RCC 7860 (cell line): ENCODE measurements around the gene NLGN1.
"Not testable (repeated sequence)": the region's sequence is repeated elsewhere in the genome, so short reads cannot be mapped to it uniquely, and the experiment has no call there.

Source experiments
- DNase-seq: peaks from one replicate; pipeline ENCODE4 v3.0.0-alpha.2; 2015; ENCODE audit warnings: low spot score
- FAIRE-seq: peaks from 2 replicates; lab custom pipeline; 2012; peaks lifted over from hg19 to GRCh38; lab: Jason Lieb, UNC

The NLGN1 gene

GRCh38 chr3:173429076-173429475 lies 31.5 kb downstream of the NLGN1 start:
- no peak for FAIRE-seq

DNA sequence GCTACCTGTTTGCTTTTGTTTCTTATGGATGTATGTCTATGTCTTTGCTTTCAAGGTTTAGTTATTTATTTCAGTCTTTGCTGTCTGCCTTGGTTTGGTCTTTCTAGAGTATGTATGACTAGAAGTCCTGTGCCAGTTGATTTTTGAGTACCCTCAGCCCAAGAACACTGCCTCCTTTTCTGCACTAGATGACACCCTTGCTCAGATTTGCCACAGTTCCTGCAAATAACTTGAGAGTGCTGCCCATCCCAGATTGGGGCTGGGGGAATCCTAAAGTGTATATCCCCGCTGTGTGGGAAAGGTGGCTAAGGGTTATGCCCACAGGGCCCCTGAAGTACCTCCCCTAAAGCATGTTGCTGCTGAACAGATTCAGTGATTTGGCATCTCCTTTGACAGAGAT lies 32.0 kb downstream of the NLGN1 start:
- FAIRE-seq = no peak
- no peak for DNase-seq

More at GRCh38 chr3:173429076-173429475, 31.5 kb downstream of the NLGN1 start:
- no peak for DNase-seq

DNA sequence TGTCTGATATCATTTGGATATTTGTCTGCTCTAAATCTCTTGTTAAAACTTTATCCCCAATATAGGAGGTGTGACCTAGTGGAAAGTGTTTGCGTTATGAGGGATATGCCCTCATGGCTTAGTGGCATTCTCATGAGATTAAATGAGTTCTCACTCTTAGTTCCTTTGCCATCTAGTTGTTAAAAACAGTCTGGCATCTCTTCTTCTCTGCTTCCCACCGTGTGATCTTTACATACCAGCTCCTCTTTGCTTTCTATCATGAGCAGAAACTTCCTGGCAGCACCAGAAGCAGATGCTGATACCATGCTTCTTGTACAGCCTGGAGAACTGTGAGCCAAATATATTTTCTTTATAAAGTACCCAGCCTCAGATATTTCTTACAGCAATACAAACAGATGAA lies 33.0 kb downstream of the NLGN1 start:
- no peak for FAIRE-seq
- DNase-seq = no peak

GRCh38 chr3:173439004-173439403 lies 41.5 kb downstream of the NLGN1 start:
- FAIRE-seq (no peak), DNase-seq (no peak)

- DNase-seq = no peak
- FAIRE-seq = no peak
Observed at GRCh38 chr3:173440514-173440913, 43.0 kb downstream of the NLGN1 start.

DNA sequence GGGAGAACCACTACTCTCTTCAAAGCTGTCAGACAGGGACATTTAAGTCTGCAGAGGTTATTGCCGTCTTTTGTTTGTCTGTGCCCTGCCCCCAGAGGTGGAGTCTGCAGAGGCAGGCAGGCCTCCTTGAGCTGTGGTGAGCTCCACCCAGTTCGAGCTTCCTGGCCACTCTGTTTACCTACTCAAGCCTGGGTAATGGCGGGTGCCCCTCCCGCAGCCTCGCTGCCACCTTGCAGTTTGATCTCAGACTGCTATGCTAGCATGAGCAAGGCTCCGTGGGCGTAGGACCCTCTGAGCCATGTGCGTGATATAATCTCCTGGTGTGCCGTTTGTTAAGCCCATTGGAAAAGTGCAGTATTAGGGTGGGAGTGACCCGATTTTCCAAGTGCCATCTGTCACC lies 54.0 kb downstream of the NLGN1 start:
- DNase-seq, FAIRE-seq: not testable (repeated sequence)

- no peak for FAIRE-seq
- DNase-seq = no peak
Observed at GRCh38 chr3:173463250-173463649, 65.7 kb downstream of the NLGN1 start.

- FAIRE-seq = no peak
- DNase-seq = peak; percentile 35
Observed at GRCh38 chr3:173465112-173465511, 67.6 kb downstream of the NLGN1 start.

GRCh38 chr3:173465898-173466678 lies 68.5 kb downstream of the NLGN1 start:
- FAIRE-seq = no peak

GRCh38 chr3:173467501-173467900 lies 70.0 kb downstream of the NLGN1 start:
- no peak for DNase-seq
- no peak for FAIRE-seq

More at GRCh38 chr3:173465898-173466678, 68.5 kb downstream of the NLGN1 start:
- no peak for DNase-seq

DNA sequence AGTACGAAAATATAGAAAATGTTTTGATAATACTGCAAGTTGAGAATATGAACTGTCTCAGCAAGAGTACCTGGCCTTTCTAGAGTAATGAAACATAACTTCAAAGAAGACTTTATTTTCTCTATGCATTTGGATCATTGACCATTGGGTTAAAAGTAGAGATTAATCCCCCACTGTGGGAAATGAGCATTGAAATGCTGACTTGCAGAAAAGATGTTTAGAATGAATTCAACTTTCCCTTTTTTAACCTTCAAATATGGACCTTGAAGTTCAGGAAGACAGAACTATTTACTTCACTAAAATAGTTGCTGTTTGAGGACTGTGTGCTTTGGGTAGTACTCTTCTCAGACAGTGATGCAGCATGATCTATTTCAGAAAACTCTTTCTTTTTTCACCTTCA lies 75.7 kb downstream of the NLGN1 start:
- DNase-seq (no peak), FAIRE-seq (no peak)

GRCh38 chr3:173479301-173479700 lies 81.8 kb downstream of the NLGN1 start:
- DNase-seq (no peak), FAIRE-seq (no peak)

- no peak for DNase-seq
- FAIRE-seq = no peak
Observed at GRCh38 chr3:173501931-173502489, 104.5 kb downstream of the NLGN1 start.

GRCh38 chr3:173502983-173503568 lies 105.5 kb downstream of the NLGN1 start:
- no peak for FAIRE-seq
- DNase-seq = no peak

GRCh38 chr3:173510565-173510964 lies 113.0 kb downstream of the NLGN1 start:
- no peak for DNase-seq
- no peak for FAIRE-seq

DNA sequence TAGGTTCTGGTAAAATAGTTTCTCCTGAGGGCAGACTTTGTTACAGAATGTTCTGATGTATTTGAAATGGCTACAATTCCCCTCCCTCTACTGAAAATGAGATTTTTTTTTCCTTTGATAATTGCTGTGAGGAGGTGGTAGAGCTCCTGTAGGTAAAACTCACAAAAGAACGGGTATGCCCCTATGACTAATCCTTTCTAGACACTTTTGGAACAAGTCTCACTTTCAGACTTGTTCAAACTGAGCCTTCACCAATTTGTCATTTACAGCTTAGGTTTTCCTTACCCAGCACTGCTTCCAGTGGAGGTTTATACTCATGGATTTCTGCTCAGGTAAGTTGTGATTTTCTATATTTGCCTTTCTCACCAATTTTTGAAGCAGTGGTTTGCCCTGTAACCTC lies 115.6 kb downstream of the NLGN1 start:
- no peak for FAIRE-seq

GRCh38 chr3:173529062-173529711 lies 131.6 kb downstream of the NLGN1 start:
- FAIRE-seq (no peak), DNase-seq (peak; percentile 24)

More for the DNA sequence above, 115.6 kb downstream of the NLGN1 start:
- DNase-seq = no peak

- FAIRE-seq (no peak), DNase-seq (no peak)
Observed at GRCh38 chr3:173531602-173532001, 134.1 kb downstream of the NLGN1 start.

DNA sequence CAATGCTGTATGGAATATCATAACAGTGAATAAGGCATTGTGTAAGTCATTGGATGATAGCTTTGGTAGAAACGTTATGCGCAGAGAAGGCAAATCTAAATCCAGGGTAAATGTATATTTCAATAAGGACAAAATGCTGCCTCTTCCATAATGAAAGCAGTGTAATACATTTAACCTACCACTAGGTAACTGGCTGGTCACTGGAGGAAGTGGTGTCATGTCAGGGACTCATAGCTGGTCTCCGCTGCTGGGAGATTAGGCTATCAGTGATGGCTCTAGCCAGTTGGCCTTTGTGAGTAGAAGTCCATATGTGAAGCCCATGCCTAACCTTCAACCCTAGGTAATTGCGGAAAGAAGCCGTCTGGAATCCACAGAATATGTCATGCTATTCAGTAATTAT lies 140.9 kb downstream of the NLGN1 start:
- no peak for DNase-seq
- no peak for FAIRE-seq

DNA sequence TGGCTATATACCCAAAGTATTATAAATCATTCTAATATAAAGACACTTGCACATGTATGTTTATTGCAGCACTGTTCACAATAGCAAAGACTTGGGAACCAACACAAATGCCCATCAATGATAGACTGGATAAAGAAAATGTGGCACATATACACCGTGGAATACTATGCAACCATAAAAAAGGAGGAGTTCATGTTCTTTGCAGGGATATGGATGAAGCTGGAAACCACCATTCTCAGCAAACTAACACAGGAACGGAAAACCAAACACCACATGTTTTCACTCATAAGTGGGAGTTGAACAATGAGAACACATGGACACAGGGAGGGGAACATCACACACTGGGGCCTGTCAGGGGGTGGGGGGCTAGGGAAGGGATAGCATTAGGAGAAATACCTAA lies 148.0 kb downstream of the NLGN1 start:
- not testable (repeated sequence) for FAIRE-seq

DNA sequence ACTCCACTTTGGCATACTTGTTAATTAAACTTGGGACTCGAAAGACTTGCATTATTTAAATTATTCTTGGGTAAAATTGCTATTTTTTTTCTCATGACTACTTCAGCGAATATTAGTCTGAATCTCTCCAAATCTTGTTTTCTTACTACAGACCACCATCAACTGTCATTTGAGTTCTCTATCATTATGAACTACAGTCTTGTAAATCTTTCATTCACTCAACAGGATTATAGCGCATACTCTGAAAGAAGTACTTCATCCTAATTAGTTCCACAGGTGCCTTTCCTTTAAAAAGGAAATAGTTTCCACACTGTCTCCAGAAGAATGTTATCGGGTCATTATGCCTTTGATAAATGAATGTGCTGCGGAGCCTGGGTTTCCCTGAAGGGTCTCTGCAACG lies 149.5 kb downstream of the NLGN1 start:
- FAIRE-seq (no peak), DNase-seq (no peak)

More for the DNA sequence above, 148.0 kb downstream of the NLGN1 start:
- DNase-seq = not testable (repeated sequence)

DNA sequence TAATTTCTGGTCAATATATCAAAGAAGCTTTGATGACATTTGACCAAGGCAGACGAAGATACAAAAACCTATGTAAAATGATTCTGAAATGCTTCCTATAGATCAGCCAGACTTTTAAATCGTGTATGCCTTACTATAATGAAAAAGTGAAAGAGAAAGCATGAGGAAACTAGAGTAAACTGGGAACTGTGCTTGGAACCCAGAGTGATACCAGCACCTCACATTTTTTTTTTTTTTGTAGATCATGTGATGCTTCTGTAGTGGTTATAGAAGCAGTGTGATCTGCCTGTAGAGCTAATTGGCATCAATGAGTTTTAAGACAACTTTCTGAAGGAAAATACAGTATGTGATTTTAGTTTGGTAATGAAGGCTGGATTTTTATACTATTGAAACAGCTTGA lies 150.7 kb downstream of the NLGN1 start:
- DNase-seq (no peak), FAIRE-seq (no peak)
